ENCODE data around the gene CCDC201.

The CCDC201 gene

DNA sequence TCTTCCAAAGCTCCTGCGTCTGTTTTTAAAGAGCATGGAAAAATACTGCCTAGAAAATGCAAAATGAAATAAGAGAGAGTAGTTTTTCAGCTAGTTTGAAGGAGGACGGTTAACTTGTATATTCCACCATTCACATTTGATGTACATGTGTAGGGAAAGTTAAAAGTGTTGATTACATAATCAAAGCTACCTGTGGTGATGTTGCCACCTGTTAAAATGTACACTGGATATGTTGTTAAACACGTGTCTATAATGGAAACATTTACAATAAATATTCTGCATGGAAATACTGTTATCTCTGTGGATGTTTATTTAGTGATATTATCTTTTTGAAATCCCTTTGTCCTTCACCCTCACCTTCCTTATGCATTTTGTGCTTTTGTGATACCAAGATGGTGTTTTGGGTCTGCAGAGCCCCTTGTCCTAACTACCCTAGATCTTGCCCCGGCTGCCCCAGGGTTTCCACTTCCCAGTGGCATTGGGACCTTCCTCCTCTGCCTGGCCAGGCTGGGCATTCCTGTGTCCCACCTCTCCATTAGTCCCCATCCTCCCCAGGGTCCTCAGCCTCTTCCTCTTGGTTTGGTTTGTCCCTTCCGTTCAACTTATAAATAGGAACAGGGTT is 20.6 kb upstream of the CCDC201 start:
- no peak for DNase-seq (ENCODE audit: low read depth)

DNA sequence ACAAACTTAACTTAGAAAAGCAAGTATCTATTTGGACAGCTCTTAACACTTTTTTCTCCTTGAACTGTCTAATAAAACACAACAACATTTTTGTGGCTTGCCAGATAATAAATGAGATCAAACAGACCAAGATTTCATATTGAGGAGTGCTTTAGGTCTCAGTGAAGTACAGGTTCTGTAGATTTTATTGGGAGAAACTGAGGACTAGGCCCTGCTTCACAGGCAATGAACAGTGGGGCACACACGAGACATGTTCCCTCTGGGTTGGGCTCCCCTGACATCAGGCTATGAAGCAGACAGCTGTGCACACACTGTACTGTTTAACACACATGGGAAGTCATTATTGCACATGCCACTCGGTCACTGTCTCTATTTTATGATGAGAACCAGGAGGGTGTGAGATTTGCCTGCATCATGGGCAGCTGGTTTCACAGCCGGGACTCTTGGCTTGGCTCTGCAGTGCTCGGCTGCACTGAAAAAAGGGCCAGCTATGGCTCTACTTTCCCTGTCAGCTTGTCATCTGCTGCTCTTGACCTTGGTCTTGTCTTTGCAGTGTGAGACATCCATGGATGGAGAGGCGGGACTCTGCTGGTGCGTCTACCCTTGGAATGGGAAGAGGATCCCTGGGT is 19.6 kb upstream of the CCDC201 start:
- no peak for DNase-seq (ENCODE audit: low read depth)

DNA sequence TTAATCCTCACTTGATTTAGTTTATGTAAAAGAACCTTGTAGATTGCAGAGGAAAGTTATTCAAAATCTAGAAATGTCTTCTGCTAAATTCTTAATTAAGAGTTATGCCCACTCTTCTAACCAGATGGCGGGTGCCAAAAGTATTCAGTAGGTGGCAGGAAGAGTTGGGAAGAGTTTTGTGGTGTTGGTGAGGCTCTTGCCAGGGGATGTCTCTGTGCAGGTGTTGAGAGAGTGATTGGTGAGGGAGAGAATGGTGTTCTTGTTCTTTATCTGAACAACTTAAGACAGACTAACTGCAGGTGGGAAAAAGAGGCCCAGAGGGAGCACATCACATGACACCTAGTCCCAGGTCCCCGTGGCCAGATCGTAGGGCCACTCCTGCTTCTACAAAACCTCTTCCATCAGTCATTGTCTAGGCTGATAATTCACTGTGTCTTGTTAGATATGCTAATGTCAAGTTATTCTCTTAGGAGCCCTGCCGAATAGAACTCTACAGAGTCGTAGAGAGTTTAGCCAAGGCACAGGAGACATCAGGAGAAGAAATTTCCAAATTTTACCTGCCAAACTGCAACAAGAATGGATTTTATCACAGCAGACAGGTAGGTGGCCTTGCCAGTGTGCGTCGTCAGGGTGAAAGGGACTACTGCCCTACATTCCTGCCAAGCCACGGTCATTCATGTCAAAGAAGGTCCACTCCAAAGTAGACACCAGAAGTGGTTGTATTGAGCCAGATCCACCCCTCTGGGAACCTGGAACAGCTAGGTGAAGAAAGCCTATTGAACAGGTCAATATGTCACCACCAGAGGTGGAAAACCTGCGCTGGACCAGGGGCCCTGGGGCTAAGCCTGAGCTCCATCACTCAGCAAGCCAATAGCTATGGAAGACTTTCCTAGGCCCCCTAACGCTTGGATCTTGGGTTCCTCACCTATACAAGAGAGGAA is 18.9 kb upstream of the CCDC201 start:
- no peak for DNase-seq (ENCODE audit: low read depth)

DNA sequence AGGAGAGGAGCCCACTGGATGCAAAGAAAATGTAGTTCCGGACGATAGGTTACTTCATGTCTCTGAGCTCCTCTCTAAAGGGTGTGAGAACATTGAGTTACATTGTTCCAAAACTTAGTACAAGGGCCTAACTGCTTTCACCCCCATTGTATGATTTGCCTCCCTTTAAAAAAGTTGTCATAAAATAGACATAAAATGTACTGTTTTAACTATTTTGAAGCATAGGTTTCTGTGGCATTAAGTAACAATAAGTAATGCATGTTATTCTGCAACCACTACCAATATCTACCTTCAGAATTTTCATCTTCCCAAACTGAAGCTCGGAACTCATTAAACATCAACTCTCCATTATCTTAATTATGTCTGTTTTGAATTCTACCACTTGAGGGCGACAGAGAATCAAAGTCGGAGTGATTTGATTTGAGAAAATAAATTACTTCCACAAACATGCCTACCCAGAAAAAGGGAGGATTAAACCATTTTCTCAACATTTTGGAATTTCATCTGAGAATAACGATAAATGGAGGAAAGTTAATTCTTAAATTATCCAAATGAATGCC is 18.1 kb upstream of the CCDC201 start:
- no peak for DNase-seq (ENCODE audit: low read depth)

DNA sequence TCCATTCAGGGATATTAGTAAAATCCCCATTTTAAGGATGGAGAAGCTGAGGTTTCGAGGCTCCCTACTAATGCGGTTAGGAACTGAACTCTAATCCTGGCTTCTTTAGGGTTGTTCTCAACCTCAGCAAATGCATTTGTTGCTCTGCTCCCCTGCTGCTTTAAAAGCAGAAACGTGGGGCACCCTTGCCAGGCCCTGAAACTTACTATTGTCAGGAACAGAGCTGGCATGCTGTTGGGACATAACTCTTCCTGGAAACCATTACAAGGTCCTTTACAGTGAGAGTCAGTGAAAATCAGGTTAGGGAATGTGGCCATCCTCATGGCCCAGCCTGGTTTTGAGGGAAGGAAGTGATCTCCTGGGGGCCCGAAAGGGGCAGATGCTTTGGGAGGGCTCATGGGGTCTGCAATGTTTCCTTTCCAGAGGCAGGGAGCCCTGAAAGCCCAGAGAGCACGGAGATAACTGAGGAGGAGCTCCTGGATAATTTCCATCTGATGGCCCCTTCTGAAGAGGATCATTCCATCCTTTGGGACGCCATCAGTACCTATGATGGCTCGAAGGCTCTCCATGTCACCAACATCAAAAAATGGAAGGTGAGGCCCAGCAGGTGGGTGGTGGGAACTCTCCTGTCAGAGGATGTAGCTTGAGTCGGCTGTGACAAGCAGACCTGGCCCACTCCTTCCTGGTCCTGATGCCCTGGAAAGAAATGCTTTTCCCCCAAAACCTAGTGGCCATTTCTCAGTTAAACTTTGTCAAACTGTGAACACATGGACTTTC is 17.4 kb upstream of the CCDC201 start:
- no peak for DNase-seq (ENCODE audit: low read depth)

DNA sequence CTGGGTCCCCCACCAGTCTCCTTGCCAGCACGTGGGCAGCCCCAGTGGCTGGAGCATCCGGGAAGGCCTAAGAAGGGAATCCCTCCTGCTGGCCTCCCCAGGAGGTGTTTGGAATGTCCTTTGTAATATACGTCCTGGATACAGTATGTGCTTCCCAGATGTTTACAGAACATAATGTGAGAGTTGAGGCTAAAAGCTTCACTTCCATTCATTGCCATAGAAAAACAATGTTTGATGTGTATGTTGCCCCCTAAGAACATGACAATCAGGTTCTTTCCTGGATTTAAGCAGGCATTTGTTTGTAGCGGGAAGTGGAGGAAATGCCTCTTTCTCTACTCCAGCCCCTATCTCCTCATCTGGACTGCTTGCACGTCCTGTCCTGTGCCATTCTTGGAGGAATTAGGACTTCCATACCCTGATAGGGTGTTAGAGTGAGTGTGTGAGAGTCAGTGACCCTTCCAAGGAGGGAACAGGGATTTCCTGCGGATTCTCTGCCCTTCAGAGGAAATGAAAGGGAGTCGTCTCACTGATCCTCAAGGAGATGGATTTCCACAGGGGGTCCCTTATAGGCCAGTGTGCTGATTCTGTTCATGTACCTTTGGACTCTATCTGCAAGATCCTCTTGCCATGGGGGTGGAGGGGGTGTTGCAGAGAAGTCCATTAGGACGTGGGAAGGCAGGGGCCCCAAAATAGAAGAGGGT is 16.6 kb upstream of the CCDC201 start:
- no peak for DNase-seq (ENCODE audit: low read depth)

DNA sequence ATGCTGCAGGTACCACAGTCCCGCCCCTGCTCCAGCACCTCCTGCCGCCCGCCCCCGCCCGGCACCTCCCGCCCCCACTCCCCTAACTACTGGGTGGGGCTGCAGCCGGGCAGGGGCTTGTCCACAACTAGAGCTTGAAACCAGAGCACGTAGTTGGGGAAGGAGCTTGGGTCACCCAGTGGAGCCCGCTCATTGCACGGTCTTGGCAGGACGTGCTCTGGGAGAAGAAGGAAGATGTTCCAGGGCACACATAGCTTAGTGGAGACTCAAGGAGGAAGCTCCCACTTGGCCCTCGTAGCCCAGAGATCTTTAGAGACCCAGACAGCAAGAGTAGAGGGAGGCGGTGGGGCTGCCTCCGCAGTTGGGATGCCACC is 16.1 kb upstream of the CCDC201 start:
- DNase-seq (ENCODE audit: low read depth): no peak

DNA sequence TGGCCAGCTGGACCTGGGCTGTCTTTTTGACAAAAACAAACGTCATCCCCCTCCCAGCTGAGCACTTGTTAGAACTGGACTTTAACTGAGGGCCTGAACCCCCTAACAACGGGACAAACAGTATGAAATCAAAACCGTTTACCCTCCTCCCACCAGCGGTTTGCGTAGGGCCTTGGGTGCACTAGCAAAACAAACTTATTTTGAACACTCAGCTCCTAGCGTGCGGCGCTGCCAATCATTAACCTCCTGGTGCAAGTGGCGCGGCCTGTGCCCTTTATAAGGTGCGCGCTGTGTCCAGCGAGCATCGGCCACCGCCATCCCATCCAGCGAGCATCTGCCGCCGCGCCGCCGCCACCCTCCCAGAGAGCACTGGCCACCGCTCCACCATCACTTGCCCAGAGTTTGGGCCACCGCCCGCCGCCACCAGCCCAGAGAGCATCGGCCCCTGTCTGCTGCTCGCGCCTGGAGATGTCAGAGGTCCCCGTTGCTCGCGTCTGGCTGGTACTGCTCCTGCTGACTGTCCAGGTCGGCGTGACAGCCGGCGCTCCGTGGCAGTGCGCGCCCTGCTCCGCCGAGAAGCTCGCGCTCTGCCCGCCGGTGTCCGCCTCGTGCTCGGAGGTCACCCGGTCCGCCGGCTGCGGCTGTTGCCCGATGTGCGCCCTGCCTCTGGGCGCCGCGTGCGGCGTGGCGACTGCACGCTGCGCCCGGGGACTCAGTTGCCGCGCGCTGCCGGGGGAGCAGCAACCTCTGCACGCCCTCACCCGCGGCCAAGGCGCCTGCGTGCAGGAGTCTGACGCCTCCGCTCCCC is 15.5 kb upstream of the CCDC201 start, which contains the start of gene IGFBP1:
IGFBP1 (plus strand) TSS at position 304 of the 808 bp plus-strand sequence; CDS start at position 469, 165 bp downstream.
- no peak for DNase-seq (ENCODE audit: low read depth)

DNA sequence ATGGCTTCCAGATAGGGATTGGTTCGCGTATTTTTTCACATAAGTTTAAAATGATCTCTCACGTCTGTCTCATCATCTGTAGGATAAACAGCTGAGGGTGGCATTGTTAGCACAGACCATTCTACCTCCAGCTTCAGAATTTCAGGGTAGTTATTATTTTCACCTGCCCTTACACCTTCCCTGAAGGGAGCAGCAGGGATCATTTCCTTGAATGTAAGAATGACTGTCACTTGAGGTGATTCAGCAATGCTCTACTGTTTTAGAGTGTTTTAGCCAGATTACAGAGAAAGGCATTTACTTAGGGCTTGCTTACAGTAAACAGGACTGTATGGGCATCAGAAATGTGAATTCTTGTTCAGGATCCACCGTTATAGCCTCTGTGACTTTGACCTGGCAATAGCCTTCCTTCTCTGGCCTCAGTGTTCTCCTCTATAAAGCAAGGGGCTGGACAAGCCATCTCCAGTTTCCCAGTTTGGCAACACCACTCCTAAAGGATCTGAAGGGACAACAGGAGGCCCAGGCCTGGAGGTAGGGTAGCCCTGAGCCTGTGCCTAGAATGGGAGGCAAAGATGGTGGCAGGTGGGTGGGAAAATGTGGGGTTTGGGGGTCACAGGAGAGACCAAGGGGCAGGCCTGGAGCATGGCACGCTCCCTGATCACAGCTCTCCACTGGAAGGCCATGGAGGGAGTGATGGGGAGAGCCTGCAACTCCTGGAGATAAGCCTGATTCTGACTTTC is 14.2 kb upstream of the CCDC201 start:
- no peak for DNase-seq (ENCODE audit: low read depth)

DNA sequence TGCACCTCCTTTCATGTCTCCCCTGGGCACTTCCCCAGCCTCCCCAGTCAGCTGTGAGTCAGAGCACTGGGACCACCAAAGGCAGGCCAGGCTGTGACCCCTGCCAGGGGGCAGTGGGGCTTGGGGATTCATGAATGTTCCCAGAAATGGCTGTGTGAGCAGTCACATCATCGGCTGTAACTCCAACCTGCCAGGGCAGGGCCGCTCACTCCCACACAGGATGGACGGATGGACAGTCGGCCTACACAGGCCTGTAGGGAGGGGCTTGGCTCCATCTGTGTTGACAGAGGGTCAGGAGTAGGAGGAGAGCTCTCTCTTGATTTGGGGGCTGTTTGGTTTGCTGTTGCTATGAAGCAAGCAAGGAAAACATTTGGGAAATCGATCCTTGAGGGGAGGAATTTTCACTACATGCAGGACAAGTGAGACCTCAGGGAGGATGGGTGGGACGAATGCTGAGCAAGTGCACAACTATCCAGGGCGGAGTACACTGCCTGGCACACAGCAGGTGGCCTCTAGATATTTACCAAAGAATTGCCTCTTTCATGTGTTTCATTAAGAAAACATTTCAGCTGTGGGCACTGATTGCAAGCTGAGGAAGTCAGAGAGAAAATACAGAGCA is 12.5 kb upstream of the CCDC201 start:
- DNase-seq (ENCODE audit: low read depth): no peak

DNA sequence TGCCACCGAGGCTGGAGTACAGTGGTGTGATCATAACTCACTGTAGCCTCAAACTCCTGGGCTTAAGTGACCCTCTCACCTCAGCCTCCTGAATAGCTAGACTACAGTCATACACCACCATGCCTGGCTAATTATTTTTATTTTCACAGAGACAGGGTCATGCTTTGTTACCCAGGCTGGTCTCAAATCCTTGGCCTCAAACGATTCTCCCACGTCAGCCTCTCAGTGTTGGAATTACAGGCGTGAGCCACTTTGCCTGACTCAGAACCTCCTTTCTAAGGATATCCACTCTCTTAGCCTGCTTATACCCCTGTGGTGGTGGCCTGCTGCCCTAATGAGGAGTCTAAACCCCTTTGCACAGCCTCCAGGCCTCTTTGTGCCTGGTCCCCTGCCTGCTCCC is 11.3 kb upstream of the CCDC201 start:
- DNase-seq (ENCODE audit: low read depth): no peak

DNA sequence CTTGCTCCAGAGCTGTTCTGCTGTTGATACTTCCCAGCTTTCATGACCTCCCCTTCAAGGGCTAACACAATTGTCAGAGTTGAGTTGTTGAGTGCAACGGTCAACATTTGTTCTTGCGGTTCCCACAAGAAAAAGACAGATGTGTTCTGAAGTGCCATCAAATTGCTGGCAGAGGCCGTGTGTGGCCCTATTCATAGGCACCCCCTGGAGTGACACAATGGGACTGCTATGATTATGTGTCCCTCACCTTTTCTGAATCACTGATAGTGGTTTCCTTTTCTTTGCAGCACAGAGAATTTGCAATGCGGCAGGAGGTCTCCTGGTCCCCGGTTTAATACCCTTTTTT is 9.6 kb upstream of the CCDC201 start:
- DNase-seq (ENCODE audit: low read depth): no peak

DNA sequence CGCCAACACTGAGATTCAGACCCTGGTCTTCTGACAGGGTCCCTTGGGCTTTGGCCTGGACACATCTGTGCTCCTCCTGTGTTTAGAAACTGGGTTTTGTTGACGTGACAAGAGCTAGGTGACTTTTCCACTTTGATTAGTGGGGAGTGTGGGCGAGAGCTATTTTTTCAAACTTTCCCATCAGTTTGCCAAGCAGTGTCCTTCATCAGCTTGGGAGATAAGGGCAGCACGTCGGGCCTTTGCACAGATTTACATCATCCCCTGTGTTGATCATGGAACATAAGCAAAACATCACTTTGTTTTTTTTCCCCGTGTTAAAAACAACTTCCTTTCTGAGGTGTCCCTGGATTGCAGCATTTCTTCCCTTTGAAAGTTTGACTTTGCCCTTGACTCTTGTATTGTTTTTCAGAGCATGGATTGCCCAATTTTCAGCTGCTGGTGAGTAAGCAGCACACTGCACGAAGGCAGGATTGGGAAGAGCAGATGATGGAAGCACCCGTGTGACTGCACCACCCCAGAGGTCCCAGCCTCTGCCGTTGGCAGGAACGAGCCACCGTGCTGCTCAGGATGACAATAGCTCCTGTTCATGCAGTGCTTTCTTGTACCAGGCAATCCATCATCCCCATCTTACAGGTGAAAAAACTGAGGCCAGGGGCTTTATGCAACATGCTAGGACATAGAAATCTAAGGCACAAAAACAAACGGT is 9.0 kb upstream of the CCDC201 start:
- no peak for DNase-seq (ENCODE audit: low read depth)

DNA sequence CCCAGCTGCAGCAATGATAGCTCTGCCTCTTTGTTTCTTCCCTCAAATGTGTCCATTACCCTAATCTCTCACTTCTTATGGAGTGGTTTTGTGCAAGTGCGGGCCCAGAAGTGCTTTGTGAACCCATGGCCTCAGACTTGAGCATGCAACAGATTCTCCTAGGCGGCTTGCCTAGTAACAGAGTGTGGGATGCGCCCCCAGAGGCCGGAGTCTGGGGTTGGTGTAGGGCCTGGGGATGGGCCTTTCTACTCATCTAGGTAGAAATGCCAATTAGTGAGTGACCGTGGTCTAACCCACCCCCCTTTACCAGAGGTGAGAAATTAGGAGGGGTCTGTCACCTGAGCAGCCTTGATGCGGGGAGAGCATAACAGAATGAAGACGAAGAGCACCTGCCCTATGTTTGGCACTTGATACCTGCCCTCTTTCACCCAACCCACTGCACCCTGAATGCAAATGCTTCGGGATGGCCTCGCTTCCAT is 8.4 kb upstream of the CCDC201 start:
- DNase-seq (ENCODE audit: low read depth): no peak

DNA sequence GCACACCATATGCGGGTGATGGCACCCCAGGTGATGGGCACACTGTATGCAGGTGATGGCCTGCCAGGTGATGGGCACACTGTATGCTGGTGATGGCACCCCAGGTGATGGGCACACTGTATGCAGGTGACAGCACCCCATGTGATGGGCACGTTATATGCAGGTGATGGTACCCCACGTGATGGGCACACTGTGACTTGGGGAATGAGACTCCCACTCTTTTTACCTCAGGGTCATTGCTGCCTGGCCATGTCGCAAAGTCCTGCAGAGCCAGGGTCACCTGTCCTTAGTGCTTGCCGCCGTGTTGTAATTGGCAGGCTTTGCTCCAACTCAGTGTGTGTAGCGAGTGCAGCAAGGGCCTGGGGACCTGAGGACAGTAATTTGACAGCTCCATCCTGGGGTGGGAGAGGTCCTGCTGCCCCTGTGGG is 7.6 kb upstream of the CCDC201 start:
- DNase-seq (ENCODE audit: low read depth): no peak

DNA sequence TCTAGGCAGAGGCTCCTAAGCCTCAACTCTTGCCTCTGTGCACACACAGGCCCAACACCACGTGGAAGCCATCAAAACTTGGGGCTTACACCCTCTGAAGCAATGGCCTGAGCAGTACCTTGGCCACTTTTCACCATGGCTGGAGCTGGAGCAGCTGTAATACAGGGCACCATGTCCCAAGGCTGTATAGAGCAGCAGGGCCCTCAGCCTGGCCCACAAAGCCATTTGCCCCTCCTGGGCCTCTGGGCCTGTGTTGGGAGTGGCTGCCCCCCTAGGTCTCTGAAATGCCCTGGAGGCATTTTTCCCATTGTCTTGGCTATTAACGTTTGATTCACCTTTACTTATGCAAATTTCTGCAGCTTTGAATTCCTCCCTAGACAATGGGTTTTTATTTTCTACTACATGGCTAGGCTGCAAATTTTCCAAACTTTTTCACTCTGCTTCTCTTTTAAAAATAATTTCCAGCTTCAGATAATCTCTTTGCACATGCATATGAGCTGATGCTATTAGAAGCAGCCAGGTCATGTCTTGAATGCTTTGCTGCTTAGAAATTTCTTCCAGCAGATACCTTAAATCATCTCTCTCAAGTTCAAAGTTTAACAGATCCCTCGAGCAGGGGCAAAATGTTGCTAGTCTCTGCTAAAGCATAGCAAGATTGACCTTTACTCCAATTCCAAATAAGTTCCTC is 5.7 kb upstream of the CCDC201 start:
- DNase-seq (ENCODE audit: low read depth): no peak

DNA sequence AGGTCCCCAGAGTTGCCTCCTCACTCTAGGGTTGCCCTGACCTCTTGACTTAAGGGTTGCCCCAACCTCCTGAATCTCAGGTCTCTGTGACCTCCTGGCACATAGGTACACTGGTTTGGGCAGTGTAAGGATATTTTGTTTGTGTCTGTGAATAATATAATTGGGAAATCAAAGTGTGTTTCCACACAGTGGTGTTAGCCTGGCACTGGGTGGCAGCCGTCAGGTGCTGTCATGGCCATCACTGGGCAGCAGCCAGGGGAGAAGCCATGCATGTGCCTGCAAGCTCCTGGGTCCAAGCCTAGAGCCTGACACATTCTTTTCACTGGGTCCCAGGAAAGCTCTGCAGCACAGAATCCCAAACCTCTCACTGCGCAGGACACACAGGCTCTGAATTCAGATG is 3.6 kb upstream of the CCDC201 start:
- no peak for DNase-seq (ENCODE audit: low read depth)
